ENCODE results near the gene NEDD9.

DNA sequence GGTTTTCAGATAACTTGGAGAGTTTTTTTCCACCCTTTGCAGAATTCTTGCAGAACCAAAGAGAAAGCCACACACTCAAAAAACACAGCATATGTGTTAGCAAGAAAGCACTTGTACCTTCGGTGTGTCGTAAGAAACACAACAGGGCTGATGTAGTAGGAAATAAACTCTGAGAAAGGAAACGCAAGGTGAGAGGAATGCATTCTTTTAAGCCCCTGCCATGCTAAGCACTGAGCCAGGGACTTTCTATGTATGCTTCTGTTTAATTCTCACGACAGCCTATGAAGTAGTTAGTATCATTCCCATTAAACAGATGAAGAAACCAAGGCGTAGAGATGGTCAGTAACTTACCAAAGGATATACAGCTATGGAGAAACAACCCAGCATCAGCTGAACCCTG, 23.1 kb downstream of the NEDD9 start:
- TF ChIP-seq EZH2phosphoT487 (IDR thresholded peaks at IDR 0.05; ENCODE audit: unreplicated experiment) = no peak
- no peak for TF ChIP-seq CTCF (conservative IDR thresholded peaks at IDR 0.05; ENCODE audit: low read depth in 2 of 2)
- no peak for TF ChIP-seq EZH2 (IDR thresholded peaks at IDR 0.05; ENCODE audit: low read depth, unreplicated experiment)
- TF ChIP-seq ZNF331 (CRISPR knock-in tag; IDR thresholded peaks at IDR 0.05; ENCODE audit: low read depth) = no peak
- no peak for TF ChIP-seq POLR2AphosphoS5 (IDR thresholded peaks at IDR 0.05; ENCODE audit: low read depth)
- TF ChIP-seq, protein P1, sequence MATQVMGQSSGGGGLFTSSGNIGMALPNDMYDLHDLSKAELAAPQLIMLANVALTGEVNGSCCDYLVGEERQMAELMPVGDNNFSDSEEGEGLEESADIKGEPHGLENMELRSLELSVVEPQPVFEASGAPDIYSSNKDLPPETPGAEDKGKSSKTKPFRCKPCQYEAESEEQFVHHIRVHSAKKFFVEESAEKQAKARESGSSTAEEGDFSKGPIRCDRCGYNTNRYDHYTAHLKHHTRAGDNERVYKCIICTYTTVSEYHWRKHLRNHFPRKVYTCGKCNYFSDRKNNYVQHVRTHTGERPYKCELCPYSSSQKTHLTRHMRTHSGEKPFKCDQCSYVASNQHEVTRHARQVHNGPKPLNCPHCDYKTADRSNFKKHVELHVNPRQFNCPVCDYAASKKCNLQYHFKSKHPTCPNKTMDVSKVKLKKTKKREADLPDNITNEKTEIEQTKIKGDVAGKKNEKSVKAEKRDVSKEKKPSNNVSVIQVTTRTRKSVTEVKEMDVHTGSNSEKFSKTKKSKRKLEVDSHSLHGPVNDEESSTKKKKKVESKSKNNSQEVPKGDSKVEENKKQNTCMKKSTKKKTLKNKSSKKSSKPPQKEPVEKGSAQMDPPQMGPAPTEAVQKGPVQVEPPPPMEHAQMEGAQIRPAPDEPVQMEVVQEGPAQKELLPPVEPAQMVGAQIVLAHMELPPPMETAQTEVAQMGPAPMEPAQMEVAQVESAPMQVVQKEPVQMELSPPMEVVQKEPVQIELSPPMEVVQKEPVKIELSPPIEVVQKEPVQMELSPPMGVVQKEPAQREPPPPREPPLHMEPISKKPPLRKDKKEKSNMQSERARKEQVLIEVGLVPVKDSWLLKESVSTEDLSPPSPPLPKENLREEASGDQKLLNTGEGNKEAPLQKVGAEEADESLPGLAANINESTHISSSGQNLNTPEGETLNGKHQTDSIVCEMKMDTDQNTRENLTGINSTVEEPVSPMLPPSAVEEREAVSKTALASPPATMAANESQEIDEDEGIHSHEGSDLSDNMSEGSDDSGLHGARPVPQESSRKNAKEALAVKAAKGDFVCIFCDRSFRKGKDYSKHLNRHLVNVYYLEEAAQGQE (IDR thresholded peaks at IDR 0.05; ENCODE audit: unreplicated experiment) = no peak
- TF ChIP-seq JUNB (IDR thresholded peaks at IDR 0.05; ENCODE audit: unreplicated experiment) = no peak
- no peak for TF ChIP-seq CREB1 (CRISPR knock-in tag; IDR thresholded peaks at IDR 0.05; ENCODE audit: low read depth)
- TF ChIP-seq ZNF114 (CRISPR knock-in tag; IDR thresholded peaks at IDR 0.05) = no peak
- no peak for TF ChIP-seq NANOG (IDR thresholded peaks at IDR 0.05; ENCODE audit: borderline replicate concordance)
- TF ChIP-seq, protein P2, sequence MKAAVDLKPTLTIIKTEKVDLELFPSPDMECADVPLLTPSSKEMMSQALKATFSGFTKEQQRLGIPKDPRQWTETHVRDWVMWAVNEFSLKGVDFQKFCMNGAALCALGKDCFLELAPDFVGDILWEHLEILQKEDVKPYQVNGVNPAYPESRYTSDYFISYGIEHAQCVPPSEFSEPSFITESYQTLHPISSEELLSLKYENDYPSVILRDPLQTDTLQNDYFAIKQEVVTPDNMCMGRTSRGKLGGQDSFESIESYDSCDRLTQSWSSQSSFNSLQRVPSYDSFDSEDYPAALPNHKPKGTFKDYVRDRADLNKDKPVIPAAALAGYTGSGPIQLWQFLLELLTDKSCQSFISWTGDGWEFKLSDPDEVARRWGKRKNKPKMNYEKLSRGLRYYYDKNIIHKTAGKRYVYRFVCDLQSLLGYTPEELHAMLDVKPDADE (IDR thresholded peaks at IDR 0.05) = no peak
- TF ChIP-seq, protein P3, sequence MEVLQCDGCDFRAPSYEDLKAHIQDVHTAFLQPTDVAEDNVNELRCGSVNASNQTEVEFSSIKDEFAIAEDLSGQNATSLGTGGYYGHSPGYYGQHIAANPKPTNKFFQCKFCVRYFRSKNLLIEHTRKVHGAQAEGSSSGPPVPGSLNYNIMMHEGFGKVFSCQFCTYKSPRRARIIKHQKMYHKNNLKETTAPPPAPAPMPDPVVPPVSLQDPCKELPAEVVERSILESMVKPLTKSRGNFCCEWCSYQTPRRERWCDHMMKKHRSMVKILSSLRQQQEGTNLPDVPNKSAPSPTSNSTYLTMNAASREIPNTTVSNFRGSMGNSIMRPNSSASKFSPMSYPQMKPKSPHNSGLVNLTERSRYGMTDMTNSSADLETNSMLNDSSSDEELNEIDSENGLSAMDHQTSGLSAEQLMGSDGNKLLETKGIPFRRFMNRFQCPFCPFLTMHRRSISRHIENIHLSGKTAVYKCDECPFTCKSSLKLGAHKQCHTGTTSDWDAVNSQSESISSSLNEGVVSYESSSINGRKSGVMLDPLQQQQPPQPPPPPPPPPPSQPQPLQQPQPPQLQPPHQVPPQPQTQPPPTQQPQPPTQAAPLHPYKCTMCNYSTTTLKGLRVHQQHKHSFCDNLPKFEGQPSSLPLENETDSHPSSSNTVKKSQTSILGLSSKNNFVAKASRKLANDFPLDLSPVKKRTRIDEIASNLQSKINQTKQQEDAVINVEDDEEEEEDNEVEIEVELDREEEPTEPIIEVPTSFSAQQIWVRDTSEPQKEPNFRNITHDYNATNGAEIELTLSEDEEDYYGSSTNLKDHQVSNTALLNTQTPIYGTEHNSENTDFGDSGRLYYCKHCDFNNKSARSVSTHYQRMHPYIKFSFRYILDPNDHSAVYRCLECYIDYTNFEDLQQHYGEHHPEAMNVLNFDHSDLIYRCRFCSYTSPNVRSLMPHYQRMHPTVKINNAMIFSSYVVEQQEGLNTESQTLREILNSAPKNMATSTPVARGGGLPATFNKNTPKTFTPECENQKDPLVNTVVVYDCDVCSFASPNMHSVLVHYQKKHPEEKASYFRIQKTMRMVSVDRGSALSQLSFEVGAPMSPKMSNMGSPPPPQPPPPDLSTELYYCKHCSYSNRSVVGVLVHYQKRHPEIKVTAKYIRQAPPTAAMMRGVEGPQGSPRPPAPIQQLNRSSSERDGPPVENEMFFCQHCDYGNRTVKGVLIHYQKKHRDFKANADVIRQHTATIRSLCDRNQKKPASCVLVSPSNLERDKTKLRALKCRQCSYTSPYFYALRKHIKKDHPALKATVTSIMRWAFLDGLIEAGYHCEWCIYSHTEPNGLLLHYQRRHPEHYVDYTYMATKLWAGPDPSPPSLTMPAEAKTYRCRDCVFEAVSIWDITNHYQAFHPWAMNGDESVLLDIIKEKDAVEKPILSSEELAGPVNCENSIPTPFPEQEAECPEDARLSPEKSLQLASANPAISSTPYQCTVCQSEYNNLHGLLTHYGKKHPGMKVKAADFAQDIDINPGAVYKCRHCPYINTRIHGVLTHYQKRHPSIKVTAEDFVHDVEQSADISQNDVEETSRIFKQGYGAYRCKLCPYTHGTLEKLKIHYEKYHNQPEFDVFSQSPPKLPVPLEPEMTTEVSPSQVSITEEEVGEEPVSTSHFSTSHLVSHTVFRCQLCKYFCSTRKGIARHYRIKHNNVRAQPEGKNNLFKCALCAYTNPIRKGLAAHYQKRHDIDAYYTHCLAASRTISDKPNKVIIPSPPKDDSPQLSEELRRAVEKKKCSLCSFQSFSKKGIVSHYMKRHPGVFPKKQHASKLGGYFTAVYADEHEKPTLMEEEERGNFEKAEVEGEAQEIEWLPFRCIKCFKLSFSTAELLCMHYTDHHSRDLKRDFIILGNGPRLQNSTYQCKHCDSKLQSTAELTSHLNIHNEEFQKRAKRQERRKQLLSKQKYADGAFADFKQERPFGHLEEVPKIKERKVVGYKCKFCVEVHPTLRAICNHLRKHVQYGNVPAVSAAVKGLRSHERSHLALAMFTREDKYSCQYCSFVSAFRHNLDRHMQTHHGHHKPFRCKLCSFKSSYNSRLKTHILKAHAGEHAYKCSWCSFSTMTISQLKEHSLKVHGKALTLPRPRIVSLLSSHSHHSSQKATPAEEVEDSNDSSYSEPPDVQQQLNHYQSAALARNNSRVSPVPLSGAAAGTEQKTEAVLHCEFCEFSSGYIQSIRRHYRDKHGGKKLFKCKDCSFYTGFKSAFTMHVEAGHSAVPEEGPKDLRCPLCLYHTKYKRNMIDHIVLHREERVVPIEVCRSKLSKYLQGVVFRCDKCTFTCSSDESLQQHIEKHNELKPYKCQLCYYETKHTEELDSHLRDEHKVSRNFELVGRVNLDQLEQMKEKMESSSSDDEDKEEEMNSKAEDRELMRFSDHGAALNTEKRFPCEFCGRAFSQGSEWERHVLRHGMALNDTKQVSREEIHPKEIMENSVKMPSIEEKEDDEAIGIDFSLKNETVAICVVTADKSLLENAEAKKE (CRISPR knock-in tag; IDR thresholded peaks at IDR 0.05) = no peak

Data from GM23338 (cell line).